A204.1 (cell line): ENCODE measurements around the gene EHD2.
"Not testable (repeated sequence)": the region's sequence is repeated elsewhere in the genome, so short reads cannot be mapped to it uniquely, and the experiment has no call there.

Experiments used
- FAIRE-seq: peaks from 2 replicates; lab custom pipeline; 2012; peaks lifted over from hg19 to GRCh38; lab: Jason Lieb, UNC

EHD2 gene

GRCh38 chr19:47771291-47771690, 58.1 kb downstream of the EHD2 start:
- FAIRE-seq: not testable (repeated sequence)

- FAIRE-seq: no peak
Measured at GRCh38 chr19:47776568-47776967, 63.3 kb downstream of the EHD2 start.

DNA sequence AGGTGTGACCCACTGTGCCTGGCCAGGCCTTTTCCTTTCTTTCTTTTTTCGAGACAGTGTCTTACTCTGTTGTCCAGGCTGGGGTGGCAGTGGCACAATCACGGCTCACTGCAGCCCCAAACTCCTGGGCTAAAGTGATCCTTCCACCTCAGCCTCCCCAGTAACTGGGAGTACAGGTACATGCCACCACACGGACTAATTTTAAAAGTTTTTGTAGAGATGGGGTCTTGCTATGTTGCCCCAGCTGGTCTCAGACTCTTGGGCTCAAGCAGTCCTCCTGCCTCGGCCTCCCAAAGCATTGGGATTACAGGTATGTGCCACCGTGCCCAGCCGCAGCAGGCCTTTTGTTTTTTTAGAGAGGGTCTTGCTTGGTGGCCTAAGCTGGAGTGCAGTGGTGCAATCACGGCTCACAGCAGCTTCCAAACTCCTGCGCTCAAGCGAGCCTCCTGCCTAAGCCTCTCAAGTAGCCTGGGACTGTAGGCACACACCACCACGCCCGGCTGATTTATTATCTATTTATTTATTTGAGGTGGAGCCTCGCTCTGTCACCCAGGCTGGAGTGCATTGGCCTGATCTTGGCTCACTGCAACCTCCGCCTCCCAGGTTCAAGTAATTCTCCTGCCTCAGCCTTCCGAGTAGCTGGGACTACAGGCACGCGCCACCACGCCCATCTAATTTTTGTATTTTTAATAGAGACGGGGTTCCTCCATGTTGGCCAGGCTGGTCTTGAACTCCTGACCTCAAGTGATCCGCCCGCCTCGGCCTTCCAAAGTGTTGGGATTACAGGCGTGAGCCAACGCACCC, 64.2 kb downstream of the EHD2 start:
- FAIRE-seq: not testable (repeated sequence)

DNA sequence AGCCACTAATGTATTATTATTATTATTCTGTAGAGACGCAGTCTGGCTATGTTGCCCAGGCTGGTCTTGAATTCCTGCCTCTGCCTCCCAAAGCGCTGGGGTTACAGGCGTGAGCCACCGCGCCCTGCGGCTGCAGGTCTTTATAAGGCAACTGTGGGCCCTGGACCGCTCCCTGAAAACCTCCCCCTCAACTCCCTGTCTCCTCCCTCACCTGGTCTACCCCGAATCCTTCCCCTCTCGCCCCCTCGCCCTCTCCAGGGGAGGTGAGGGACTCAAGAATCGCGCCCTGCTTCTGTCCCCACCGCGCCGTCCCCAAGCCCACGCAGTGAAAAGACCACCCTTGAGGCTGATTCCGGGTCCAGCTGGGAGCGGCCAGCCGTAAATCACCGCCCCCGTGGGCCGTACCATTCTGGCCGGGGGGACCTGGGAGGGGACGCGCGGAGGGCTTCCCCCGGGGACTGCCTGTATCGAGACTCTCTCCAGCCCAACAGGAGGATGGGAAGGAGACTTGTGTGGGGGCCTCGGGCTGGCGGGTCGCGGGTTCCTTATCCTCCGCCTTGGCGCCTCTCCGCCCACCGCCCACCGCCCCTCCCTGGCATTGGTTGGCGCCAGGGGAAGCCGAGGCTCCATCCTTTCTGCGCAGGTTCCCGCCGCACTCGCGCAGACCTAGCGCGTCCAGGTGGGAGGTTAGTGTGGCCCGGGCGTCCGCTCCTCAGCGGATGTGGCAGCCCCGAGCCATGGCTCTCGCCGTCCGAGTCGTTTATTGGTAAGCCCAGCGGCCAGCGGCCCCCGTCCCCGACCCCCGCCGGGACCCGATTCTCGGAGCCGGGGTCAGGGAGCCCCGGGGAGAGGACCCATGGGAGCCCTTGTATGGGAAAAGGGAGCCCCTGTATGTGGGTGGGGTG, 65.1 kb downstream of the EHD2 start, which contains the start of gene SELENOW:
Gene SELENOW (plus strand): TSS at position 655 of the 905 bp plus-strand sequence. CDS start 83 bp downstream, at position 738.
- no peak for FAIRE-seq

DNA sequence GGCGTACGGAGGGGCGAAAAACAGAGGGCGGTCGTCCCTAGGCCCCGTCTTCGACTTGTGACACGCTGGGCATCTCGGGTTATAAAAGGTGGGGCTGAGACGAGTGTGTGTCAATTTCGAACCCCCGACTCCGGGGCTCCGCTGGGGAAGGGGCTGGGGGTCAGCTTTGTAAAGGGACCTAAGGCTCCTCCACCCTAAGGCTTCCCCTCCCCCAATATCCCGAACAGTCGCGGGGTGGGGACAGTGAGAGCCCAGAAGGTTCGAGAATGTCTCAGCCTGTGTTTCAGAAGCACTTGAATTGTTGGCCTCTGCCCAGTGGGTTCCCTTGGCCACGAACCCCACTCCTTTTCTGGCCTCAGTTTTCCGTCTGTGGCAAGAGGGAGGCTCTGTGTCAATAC, 65.7 kb downstream of the EHD2 start:
- FAIRE-seq: no peak

- no peak for FAIRE-seq
Measured at GRCh38 chr19:47779524-47780214, 66.4 kb downstream of the EHD2 start.

GRCh38 chr19:47780215-47780551, 67.0 kb downstream of the EHD2 start:
- no peak for FAIRE-seq

GRCh38 chr19:47781590-47782262, 68.5 kb downstream of the EHD2 start:
- no peak for FAIRE-seq

- FAIRE-seq: no peak
Measured at GRCh38 chr19:47786566-47786965, 73.3 kb downstream of the EHD2 start.

GRCh38 chr19:47787307-47787706, 74.1 kb downstream of the EHD2 start:
- not testable (repeated sequence) for FAIRE-seq

GRCh38 chr19:47789811-47790210, 76.6 kb downstream of the EHD2 start:
- not testable (repeated sequence) for FAIRE-seq

DNA sequence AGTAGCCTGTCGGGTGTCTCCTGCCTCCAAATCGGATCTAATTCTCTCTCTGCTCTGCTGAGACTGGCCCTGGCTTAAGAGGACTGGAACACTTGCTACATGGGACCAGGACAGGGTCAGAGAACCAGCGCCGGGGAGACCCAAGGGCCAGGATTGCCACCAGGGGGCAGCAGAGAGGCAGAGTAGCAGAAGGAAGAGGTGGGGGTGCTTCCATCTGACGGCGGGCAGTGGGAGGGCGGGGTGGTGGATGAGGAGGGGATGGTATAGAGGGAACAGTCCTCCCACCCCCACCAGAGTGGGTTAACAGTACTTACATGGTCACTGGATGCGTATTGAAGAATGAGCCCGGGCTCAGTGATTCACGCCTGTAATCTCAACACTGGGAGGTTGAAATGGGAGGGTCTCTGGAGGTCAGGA, 77.2 kb downstream of the EHD2 start:
- no peak for FAIRE-seq

- FAIRE-seq: no peak
Measured at GRCh38 chr19:47792616-47793015, 79.4 kb downstream of the EHD2 start.
